ENCODE results near the gene UBL4B.

Gene UBL4B

DNA sequence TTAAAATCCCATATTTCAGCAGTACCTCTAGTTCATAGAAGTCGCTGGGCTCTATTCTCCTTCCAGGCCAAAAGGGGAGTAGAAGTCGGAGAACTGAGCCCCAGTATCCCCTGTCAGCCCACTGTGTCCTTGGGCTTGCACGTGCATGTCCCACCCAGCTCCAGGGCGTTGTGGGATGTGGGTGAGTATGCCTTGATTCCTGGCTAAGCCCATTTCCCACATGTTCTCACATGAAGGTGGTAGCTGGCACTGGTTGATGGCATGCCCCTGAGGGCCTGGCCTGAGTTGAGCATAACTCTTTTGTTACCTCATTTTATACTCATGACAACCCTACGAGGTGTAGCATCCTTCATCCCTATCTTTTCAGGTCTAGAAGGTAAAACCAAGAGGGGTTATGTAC lies 46.0 kb downstream of the UBL4B start:
- DNase-seq (ENCODE audit: low spot score): no peak

DNA sequence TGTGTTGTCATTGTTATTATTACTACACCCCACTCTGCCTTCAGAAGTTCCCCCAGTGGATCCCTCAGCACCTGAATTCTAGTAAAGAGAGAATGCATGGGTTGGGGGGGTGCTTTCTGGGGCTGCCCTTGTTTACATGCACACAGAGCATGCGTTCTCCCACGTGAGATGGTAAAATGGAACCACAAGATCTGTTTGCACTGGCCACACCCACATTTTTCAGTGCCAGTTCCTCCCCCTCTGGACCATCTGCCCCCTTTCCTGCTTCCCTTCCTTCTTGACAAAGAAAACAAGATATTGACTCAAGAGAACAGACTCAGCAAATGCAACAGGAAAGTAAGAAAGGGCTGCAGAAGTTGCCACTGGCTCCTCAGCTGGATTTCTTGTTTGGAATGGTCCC lies 46.9 kb downstream of the UBL4B start:
- DNase-seq (ENCODE audit: low spot score): no peak

DNA sequence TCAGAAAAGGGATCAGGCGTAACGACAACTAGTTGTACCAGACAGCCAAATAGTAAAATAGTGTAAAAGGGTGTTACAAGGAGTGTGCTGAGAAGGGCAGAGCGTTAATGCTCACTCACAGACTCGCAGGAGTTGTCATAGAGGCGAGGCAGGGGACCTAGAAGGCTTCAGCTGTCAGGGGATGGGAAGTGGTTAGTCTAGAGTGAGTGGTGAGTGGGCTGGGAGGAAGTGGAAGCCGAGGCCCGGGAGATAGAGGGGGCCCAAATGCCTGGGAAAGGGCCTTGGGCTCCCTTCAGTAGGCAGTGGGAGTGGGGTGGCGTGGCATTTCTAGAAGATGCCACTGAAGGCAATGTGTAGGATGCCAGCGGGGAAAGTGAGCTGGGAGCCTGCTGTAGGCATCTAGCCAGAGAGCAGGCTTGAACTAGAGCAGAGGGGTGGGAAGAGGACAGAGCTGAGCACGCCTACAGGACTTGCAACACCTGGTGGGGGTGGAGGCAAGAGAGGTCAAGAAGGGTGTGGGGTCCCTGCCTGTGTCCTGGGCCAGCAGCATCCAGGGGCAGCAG lies 48.4 kb downstream of the UBL4B start:
- no peak for DNase-seq (ENCODE audit: low spot score)

DNA sequence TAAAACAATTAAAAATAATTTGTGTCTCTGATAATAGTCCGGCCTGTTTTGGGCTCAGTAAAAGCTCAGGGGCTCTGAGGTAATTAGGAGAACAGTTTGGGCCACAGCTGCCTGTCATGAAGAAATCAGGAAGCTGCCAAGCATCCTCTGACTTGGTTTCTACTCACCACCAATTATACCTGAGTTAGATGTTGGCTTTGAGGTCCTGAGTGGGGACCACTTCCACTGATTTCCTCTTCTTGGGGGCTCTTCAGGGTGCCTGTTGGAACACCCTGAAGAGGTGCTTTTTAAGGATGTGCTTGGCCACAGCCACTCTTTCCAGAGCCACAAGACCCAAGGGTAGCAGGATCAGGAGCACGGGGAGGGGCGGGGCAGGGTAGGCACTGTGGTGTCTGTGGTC lies 48.9 kb downstream of the UBL4B start:
- DNase-seq (ENCODE audit: low spot score): no peak

DNA sequence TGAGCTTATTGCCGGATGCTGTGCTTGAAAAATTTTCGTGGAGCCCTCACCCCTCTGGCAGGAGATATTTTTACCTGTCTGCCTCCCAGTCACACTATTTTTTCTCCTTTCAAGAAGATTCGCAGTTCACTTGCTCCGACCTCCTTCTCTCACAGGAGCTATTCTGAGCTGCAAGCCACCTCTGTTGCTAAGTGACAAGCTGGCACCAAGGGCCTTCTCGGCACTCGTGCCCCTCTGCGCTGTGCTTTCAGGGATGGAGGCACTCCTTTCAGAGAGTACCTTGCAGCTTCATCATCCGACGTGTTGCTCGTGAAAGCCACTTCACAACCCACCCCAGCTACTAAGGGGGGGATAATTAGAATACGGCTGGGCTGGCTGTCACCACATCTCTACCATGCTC lies 49.6 kb downstream of the UBL4B start:
- no peak for DNase-seq (ENCODE audit: low spot score)

Data from hematopoietic multipotent progenitor cell treated with erythropoietin and hydrocortisone succinate and interleukin-3 and kit ligand, for 15 days (in vitro differentiated cells).